Measurements from ENCODE around the gene WWP2.

The WWP2 gene

DNA sequence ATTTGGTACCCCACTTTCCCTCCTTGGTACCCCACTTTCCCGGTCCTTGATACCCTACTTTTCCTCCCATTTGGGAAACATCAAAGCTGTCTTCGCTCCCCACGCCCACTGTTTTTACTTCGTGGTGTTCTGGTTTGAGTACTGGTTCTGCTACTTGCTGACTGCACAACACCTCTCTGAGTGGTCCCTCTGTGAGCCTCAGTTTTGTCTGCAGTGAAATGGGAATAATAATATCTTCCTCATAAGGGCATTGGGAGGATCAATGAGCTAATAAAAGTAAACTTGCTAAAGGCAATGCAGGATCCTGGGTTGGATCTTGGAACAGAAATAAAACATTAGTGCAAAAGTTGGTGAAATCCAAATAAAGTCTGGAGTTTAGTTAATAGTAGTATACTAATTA lies 119.0 kb downstream of the WWP2 start:
- no peak for DNase-seq (ENCODE audit: low read depth)
- H3K4me3 ChIP-seq (ENCODE audit: low read length), result no peak overlapping the region
- TF ChIP-seq, protein P1, sequence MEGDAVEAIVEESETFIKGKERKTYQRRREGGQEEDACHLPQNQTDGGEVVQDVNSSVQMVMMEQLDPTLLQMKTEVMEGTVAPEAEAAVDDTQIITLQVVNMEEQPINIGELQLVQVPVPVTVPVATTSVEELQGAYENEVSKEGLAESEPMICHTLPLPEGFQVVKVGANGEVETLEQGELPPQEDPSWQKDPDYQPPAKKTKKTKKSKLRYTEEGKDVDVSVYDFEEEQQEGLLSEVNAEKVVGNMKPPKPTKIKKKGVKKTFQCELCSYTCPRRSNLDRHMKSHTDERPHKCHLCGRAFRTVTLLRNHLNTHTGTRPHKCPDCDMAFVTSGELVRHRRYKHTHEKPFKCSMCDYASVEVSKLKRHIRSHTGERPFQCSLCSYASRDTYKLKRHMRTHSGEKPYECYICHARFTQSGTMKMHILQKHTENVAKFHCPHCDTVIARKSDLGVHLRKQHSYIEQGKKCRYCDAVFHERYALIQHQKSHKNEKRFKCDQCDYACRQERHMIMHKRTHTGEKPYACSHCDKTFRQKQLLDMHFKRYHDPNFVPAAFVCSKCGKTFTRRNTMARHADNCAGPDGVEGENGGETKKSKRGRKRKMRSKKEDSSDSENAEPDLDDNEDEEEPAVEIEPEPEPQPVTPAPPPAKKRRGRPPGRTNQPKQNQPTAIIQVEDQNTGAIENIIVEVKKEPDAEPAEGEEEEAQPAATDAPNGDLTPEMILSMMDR (IDR thresholded peaks at IDR 0.05; ENCODE audit: insufficient read depth, low read depth, low read length, missing control alignments), result no peak

DNA sequence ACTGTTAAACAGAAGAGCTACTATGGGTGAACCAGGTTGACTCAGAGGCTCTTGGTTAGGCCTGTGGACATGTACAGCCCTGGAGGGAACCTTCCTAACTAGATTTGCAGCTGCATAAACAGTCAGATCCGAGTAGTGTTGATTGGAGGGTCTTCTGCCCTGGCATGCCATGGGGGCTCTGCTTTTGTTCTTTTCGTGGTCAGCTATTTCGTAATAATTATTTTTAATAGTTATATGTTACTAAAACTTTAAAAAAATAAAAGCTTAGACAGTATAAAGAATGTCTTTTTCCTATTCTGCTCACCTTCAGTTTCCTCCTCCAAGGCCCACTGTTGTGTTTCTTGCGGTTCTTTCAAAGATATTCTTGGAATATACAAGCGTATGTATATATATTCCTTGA lies 121.6 kb downstream of the WWP2 start:
- DNase-seq (ENCODE audit: low read depth), result no peak
- no peak overlapping the region for H3K4me3 ChIP-seq (ENCODE audit: low read length)
- TF ChIP-seq, protein P1 (IDR thresholded peaks at IDR 0.05; ENCODE audit: insufficient read depth, low read depth, low read length, missing control alignments), result no peak

DNA sequence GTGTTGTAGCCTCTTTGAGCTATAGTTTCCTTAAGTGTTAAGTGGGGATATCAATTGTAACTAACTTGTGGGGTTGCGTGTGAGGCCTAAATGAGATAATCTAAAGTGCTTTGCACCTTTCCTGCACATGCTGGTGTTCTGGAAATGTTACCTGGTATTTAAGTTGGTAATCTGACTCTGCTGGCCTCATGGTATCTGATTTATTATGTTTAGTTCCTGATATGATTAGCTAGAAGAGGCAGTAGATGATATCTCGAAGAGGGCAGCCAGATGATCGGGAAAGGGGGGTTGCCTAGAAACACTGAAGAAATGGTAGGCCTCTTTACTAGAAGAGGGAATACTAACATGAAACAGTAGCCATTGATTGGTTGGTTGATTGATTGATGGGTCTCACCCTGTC lies 123.6 kb downstream of the WWP2 start:
- TF ChIP-seq, protein P1 (IDR thresholded peaks at IDR 0.05; ENCODE audit: insufficient read depth, low read depth, low read length, missing control alignments), result no peak
- no peak for DNase-seq (ENCODE audit: low read depth)

DNA sequence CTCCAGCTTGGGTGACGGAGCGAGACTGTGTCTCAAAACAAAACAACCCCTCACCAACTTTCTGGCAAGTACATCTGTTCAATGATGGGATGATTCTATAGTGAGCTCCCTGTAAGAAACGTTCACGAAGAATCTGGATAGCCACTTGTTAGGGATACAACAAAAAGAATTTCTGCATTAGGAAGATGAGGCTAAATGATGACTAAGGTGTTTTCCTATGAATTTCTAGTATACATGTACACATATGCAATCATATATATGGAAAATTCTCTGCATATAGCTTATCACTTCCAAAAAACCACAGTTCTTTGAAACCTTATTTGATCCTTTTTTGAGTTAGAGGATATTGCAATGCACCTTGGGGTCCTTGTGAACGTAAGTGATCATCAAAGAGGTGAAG lies 124.6 kb downstream of the WWP2 start:
- H3K4me3 ChIP-seq (ENCODE audit: low read length), result no peak overlapping the region
- no peak for DNase-seq (ENCODE audit: low read depth)
- TF ChIP-seq, protein P1 (IDR thresholded peaks at IDR 0.05; ENCODE audit: insufficient read depth, low read depth, low read length, missing control alignments), result no peak

More for the DNA sequence above, 123.6 kb downstream of the WWP2 start:
- no peak overlapping the region for H3K4me3 ChIP-seq (ENCODE audit: low read length)

DNA sequence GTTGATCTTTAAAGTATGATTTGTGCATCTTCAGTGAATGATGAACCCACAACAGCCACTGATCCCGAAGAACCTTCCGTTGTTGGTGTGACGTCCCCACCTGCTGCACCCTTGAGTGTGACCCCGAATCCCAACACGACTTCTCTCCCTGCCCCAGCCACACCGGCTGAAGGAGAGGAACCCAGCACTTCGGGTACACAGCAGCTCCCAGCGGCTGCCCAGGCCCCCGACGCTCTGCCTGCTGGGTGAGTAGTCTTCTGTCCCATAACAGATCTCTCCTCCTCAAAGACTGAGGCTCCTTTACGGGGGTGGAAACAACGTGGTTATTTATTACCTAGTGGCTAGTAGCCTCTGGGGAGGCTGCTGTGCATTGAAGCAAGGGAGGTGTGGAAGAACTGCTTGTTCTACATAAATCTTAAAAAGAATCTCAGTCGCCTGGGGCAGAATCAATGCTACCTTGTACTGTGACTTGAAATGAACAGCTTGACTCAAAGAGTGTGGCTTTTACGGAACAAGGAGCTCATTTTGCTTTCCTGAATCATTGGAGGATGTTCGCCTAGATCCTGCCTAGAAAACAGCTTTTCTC lies 126.0 kb downstream of the WWP2 start:
- no peak overlapping the region for H3K4me3 ChIP-seq (ENCODE audit: low read length)
- DNase-seq (ENCODE audit: low read depth), result no peak
- TF ChIP-seq, protein P1 (IDR thresholded peaks at IDR 0.05; ENCODE audit: insufficient read depth, low read depth, low read length, missing control alignments), result no peak

DNA sequence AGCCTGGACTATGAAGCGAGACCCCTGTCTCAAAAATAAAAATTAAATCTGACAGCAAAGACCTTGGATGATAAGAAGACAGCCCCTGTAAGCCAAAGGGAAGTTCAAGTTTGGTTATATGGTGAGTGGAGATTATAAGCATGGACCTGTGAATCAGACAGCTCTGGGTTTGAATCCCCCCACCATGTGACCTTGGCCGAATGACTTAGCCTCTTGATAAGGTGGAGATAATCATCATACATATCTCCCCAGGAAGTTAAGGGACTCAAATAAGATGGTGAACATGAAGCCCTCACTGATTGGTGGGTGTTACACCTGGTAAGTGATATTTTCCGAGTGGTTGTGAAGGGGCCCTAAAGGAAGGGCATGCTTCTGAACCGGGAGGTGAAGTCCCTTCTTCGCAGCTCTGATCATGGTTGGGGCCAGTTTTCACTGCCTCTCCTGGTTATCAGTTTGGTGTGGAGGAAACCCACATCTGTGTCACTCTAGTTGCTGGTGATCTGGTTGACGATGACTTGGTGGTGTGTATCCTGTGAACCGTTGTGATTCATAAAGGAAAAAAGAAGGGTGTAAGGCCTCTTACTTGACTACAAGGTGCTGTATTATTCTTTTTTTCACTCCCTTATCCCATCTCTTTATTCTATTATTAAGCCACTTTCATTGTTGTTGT lies 127.3 kb downstream of the WWP2 start:
- TF ChIP-seq, protein P1 (IDR thresholded peaks at IDR 0.05; ENCODE audit: insufficient read depth, low read depth, low read length, missing control alignments), result no peak
- no peak overlapping the region for H3K4me3 ChIP-seq (ENCODE audit: low read length)
- DNase-seq (ENCODE audit: low read depth), result no peak
